Measurements from ENCODE around the gene HNRNPR. TPM values are rescaled to one million over a fixed set of nuclear protein-coding genes. Genes with fewer than 3 reads are reported as not detected.
"Not testable (repeated sequence)": the region's sequence is repeated elsewhere in the genome, so short reads cannot be mapped to it uniquely, and the experiment has no call there.

Gene HNRNPR
- total and polyA plus RNA-seq, 5 experiments from 2014 or later: 115 to 193 (median 182) TPM

DNA sequence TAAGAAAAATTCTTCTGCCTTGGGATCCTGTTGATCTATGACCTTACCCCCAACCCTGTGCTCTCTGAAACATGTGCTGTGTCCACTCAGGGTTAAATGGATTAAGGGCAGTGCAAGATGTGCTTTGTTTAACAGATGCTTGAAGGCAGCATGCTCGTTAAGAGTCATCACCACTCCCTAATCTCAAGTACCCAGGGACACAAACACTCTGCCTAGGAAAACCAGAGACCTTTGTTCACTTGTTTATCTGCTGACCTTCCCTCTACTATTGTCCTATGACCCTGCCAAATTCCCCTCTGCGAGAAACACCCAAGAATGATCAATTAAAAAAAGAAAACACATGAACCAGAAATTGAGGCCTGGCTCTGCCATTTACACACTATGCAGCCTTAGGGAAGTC lies 86.0 kb downstream of the HNRNPR start:
- H3K27me3 Mint-ChIP-seq, H3K36me3 Mint-ChIP-seq, H3K27ac Mint-ChIP-seq, POLR2A ChIA-PET, ATAC-seq, H3K4me3 Mint-ChIP-seq, H3K9me3 Mint-ChIP-seq, DNase-seq, H3K4me1 Mint-ChIP-seq: not testable (repeated sequence)

GRCh38 chr1:23257371-23257770 lies 86.7 kb downstream of the HNRNPR start:
- H3K27ac Mint-ChIP-seq, ATAC-seq, H3K36me3 Mint-ChIP-seq, DNase-seq, H3K4me3 Mint-ChIP-seq, H3K27me3 Mint-ChIP-seq, H3K4me1 Mint-ChIP-seq, H3K9me3 Mint-ChIP-seq, POLR2A ChIA-PET: not testable (repeated sequence)

Other genes with a start within 250 kb of the HNRNPR start
- 10 to 100 TPM; 14.4 to 16.8 TPM for gene LUZP1, start 175.4 kb downstream of the HNRNPR start, total RNA-seq
- gene LUZP1, start 175.4 kb downstream of the HNRNPR start, polyA plus RNA-seq: 10 to 100 TPM in 2 of 3 donors, 1 to 10 TPM in 1; 8.1 to 12.2 (median 10.2) TPM
- not detected for gene HTR1D, start 126.8 kb downstream of the HNRNPR start, total RNA-seq
- gene HTR1D, start 126.8 kb downstream of the HNRNPR start, polyA plus RNA-seq: not detected
- 1 to 10 TPM; 8.5 to 8.9 TPM for gene ZNF436, start 25.6 kb upstream of the HNRNPR start, total RNA-seq
- 1 to 10 TPM; 1.8 to 3.9 (median 2.0) TPM for gene ZNF436, start 25.6 kb upstream of the HNRNPR start, polyA plus RNA-seq
- 10 to 100 TPM; 32.4 to 37.7 TPM for gene TCEA3, start 80.5 kb upstream of the HNRNPR start, total RNA-seq
- gene TCEA3, start 80.5 kb upstream of the HNRNPR start, polyA plus RNA-seq: 10 to 100 TPM; 22.5 to 44.4 (median 30.1) TPM
- 1 to 10 TPM; 2.3 to 2.5 TPM for gene ASAP3, start 139.9 kb upstream of the HNRNPR start, total RNA-seq
- gene ASAP3, start 139.9 kb upstream of the HNRNPR start, polyA plus RNA-seq: 1 to 10 TPM in 2 of 3 donors, under 1 TPM in 1; 0.61 to 1.2 (median 1.1) TPM
- under 1 TPM; 0.10 to 0.14 TPM for gene E2F2, start 186.9 kb upstream of the HNRNPR start, total RNA-seq
- gene E2F2, start 186.9 kb upstream of the HNRNPR start, polyA plus RNA-seq: under 1 TPM in 2 of 3 donors, not detected in 1; 0.05 to 0.14 TPM
- gene ID3, start 215.2 kb upstream of the HNRNPR start, total RNA-seq: 10 to 100 TPM; 60.9 to 64.8 TPM
- 1 to 10 TPM; 2.7 to 10.0 (median 4.6) TPM for gene ID3, start 215.2 kb upstream of the HNRNPR start, polyA plus RNA-seq

Measured in naive thymus-derived CD8-positive, alpha-beta T cell (primary cell).